HCT116 (cell line): ENCODE results near the gene SLC30A7. TPM values are rescaled to one million over a fixed set of nuclear protein-coding genes. Genes with fewer than 3 reads are reported as not detected.

Source experiments
- ATAC-seq: fragments of 200-7000 bp; cut with Tn5 transposase; 2 replicates; pipeline ENCODE4 v1.9.1; 2020; ENCODE audit warnings: mild to moderate bottlenecking, moderate library complexity
- Bru-seq: library from RNA; stranded (reverse); fragments of 400-500 nt; gene quantifications from one replicate; lab custom pipeline; 2021; lab: Mats Ljungman, UMichigan
- BruChase-seq, 2 experiments: library from RNA; stranded (reverse); fragments of 400-500 nt; gene quantifications; one replicate each; lab custom pipeline; 2021; lab: Mats Ljungman, UMichigan
- BruUV-seq: library from RNA; stranded (reverse); fragments of 400-500 nt; replicated peaks from 2 replicates; lab custom pipeline; 2021; lab: Mats Ljungman, UMichigan
- CTCF ChIA-PET: fragments of 300-600 bp; sonication (Branson Sonifier 250); formaldehyde crosslinking; loops from one replicate; lab custom pipeline; 2021; ENCODE audit warnings: antibody characterized with exemption; lab: Charles Lee
- POLR2A ChIA-PET: fragments of 300-600, 350-600 bp; sonication (Branson Sonifier 250); formaldehyde crosslinking; loops from one replicate; lab custom pipeline; 2021; ENCODE audit warnings: antibody characterized with exemption; lab: Charles Lee
- RAD21 ChIA-PET, 2 experiments: fragments of 300-600 bp; sonication (Branson Sonifier 250); formaldehyde crosslinking; loops; one replicate each; lab custom pipeline; 2023; ENCODE audit warnings: low total read pairs in 2 of 2; ENCODE audit not compliant: uncharacterized antibody in 2 of 2, unreplicated experiment in 2 of 2, low non-redundant PET in 1 of 2; lab: Charles Lee
- DNase-seq: peaks from one replicate; pipeline ENCODE4 v3.0.0-alpha.2; 2010; ENCODE audit warnings: low read depth, low spot score
- H2AFZ ChIP-seq: fragments of 200-600 bp; shearing (Covaris generic), sonication (generic); 2 replicates; pipeline ENCODE4 v1.6.1; 2017; ENCODE audit warnings: low read depth, mixed run types, mixed read lengths, antibody characterized with exemption, low read length; ENCODE audit not compliant: poor library complexity, severe bottlenecking
- H3K27ac ChIP-seq: 2 replicates; pipeline ENCODE4 v1.5.1; 2012; ENCODE audit warnings: low read depth, low read length
- H3K27me3 ChIP-seq: fragments of 200-600 bp; sonication (generic); 2 replicates; pipeline ENCODE4 v1.6.1; 2016; ENCODE audit warnings: mixed run types, low read length, mixed read lengths; ENCODE audit not compliant: insufficient read depth
- H3K36me3 ChIP-seq, 2 experiments: fragments of 200-500 bp in 1 of 2; fragments of 200-600 bp in 1 of 2; sonication (Bioruptor generic) in 1 of 2; sonication (generic) in 1 of 2; 2 replicates each; pipeline versions ENCODE4 v1.5.1 to v1.6.1; 2014 to 2016; ENCODE audit warnings: low read length in 2 of 2, inconsistent platforms in 1 of 2, mixed read lengths in 1 of 2, mixed run types in 1 of 2; ENCODE audit not compliant: insufficient read depth in 2 of 2, control insufficient read depth in 1 of 2
- H3K4me1 ChIP-seq, 2 experiments: fragments of 200-600 bp in 1 of 2; sonication (generic) in 1 of 2; 2 replicates each; pipeline versions ENCODE4 v1.5.1 to v1.6.1; 2012 to 2017; ENCODE audit warnings: low read length in 2 of 2, inconsistent platforms in 1 of 2, mild to moderate bottlenecking in 1 of 2, mixed read lengths in 1 of 2, mixed run types in 1 of 2, moderate library complexity in 1 of 2; ENCODE audit not compliant: insufficient read depth in 2 of 2, control insufficient read depth in 1 of 2
- H3K4me2 ChIP-seq: fragments of 200-600 bp; sonication (generic); 2 replicates; pipeline ENCODE4 v1.6.1; 2017; ENCODE audit warnings: mixed run types, low read length, mixed read lengths
- H3K4me3 ChIP-seq, 2 experiments: fragments of 200-600 bp in 1 of 2; sonication (generic) in 1 of 2; replicated peaks in 1 of 2; 2 replicates each; pipeline ENCODE4 v1.5.1; 2011 to 2016; ENCODE audit warnings: low read length in 2 of 2, control low read depth in 1 of 2, low read depth in 1 of 2, mild to moderate bottlenecking in 1 of 2, mixed read lengths in 1 of 2, mixed run types in 1 of 2
- H3K79me2 ChIP-seq: fragments of 200-600 bp; sonication (generic); 2 replicates; pipeline ENCODE4 v1.6.1; 2017; ENCODE audit warnings: mild to moderate bottlenecking, mixed run types, low read length, moderate library complexity, mixed read lengths; ENCODE audit not compliant: insufficient read depth
- H3K9ac ChIP-seq: fragments of 200-600 bp; sonication (generic); 2 replicates; pipeline ENCODE4 v1.6.1; 2016; ENCODE audit warnings: low read length, mixed read lengths
- H3K9me2 ChIP-seq: fragments of 200-600 bp; sonication (generic), shearing (Covaris generic); 2 replicates; pipeline ENCODE4 v1.6.1; 2017; ENCODE audit warnings: mixed run types, mild to moderate bottlenecking, moderate library complexity; ENCODE audit not compliant: insufficient read depth
- H3K9me3 ChIP-seq, 2 experiments: fragments of 200-500 bp in 1 of 2; fragments of 200-600 bp in 1 of 2; sonication (Bioruptor generic) in 1 of 2; sonication (generic) in 1 of 2; 2 replicates each; pipeline ENCODE4 v1.6.1; 2014 to 2017; ENCODE audit warnings: low read length in 2 of 2, mixed read lengths in 2 of 2, inconsistent platforms in 1 of 2, low read depth in 1 of 2, mild to moderate bottlenecking in 1 of 2, mixed run types in 1 of 2, moderate library complexity in 1 of 2; ENCODE audit not compliant: control insufficient read depth in 1 of 2, insufficient read depth in 1 of 2
- H4K20me1 ChIP-seq: fragments of 200-600 bp; sonication (generic), shearing (Covaris generic); 2 replicates; pipeline ENCODE4 v1.6.1; 2017; ENCODE audit warnings: mixed run types, mild to moderate bottlenecking, moderate library complexity; ENCODE audit not compliant: insufficient read depth
- CTCF ChIP-seq, 3 experiments: fragments of 200-600 bp in 1 of 3; sonication (generic) in 1 of 3; IDR thresholded peaks in 2 of 3; conservative IDR thresholded peaks in 1 of 3; 2 replicates each; pipeline ENCODE4 v1.5.1; 2012 to 2017; ENCODE audit warnings: low read depth in 2 of 3, low read length in 2 of 3, antibody characterized with exemption in 1 of 3, borderline replicate concordance in 1 of 3, control low read depth in 1 of 3, mild to moderate bottlenecking in 1 of 3, mixed read lengths in 1 of 3, mixed run types in 1 of 3, moderate library complexity in 1 of 3; ENCODE audit not compliant: insufficient read depth in 1 of 3
- EGR1 ChIP-seq: IDR thresholded peaks from 2 replicates; pipeline ENCODE4 v1.6.1; 2012; ENCODE audit warnings: low read depth
- ELF1 ChIP-seq: IDR thresholded peaks from 2 replicates; pipeline ENCODE4 v1.6.1; 2012; ENCODE audit warnings: low read depth, borderline replicate concordance
- EZH2 ChIP-seq: fragments of 200-600 bp; sonication (generic); IDR thresholded peaks from 2 replicates; pipeline ENCODE4 v1.6.1; 2017; ENCODE audit warnings: antibody characterized with exemption, mixed run types
- EZH2phosphoT487 ChIP-seq: fragments of 200-600 bp; IDR thresholded peaks from 2 replicates; pipeline ENCODE4 v1.6.1; 2018; ENCODE audit warnings: antibody characterized with exemption, borderline replicate concordance
- JUND ChIP-seq: IDR thresholded peaks from 2 replicates; pipeline ENCODE4 v1.6.1; 2012
- POLR2A ChIP-seq: IDR thresholded peaks from 2 replicates; pipeline ENCODE4 v1.7.0; 2011; ENCODE audit warnings: borderline replicate concordance; ENCODE audit not compliant: insufficient read depth, insufficient read length; ENCODE audit errors: extremely low read depth
- POLR2AphosphoS5 ChIP-seq: IDR thresholded peaks from 2 replicates; pipeline ENCODE4 v1.6.1; 2011; ENCODE audit warnings: mild to moderate bottlenecking, low read depth, low read length, moderate library complexity
- SIN3A ChIP-seq: IDR thresholded peaks from 2 replicates; pipeline ENCODE4 v1.6.1; 2012; ENCODE audit warnings: low read depth
- SP1 ChIP-seq: IDR thresholded peaks from 2 replicates; pipeline ENCODE4 v1.6.1; 2012; ENCODE audit warnings: low read depth
- SRF ChIP-seq: IDR thresholded peaks from 2 replicates; pipeline ENCODE4 v1.6.1; 2012; ENCODE audit warnings: low read depth
- TCF7L2 ChIP-seq: IDR thresholded peaks from 2 replicates; pipeline ENCODE4 v1.7.0; 2011; ENCODE audit warnings: borderline replicate concordance, inconsistent platforms; ENCODE audit not compliant: insufficient read depth, insufficient read length; ENCODE audit errors: extremely low read depth
- YY1 ChIP-seq: IDR thresholded peaks from 2 replicates; pipeline ENCODE4 v1.6.1; 2011; ENCODE audit warnings: low read length, low read depth, moderate library complexity, mild to moderate bottlenecking; ENCODE audit not compliant: insufficient replicate concordance; ENCODE audit errors: extremely low read depth
- intact Hi-C: fragments of 100-400 bp; cut with micrococcal nuclease; formaldehyde crosslinking; loops from 2 replicates; pipeline ENCODE4 v1.10.0; 2022
- long read RNA-seq: library from polyadenylated mRNA; unstranded; transcript quantifications from one replicate; pipeline ENCODE4 v2.0.0, GENCODE V29; 2021; ENCODE audit not compliant: unreplicated experiment
- polyA plus RNA-seq: library from polyadenylated mRNA; unstranded; fragments of >200 nt; gene quantifications from 2 replicates; pipeline ENCODE4 v1.2.1, GENCODE V29; 2012; ENCODE audit warnings: missing spikeins
- total RNA-seq: library from RNA; stranded (reverse); gene quantifications from one replicate; pipeline ENCODE4 v1.2.1, GENCODE V29; 2021; ENCODE audit not compliant: unreplicated experiment
- TF ChIP-seq, protein P1 (sequence below): IDR thresholded peaks from 2 replicates; pipeline ENCODE4 v1.6.1; 2012
- TF ChIP-seq, protein P2 (sequence below): IDR thresholded peaks from 2 replicates; pipeline ENCODE4 v1.6.1; 2012; ENCODE audit warnings: low read depth
- TF ChIP-seq, protein P3 (sequence below): IDR thresholded peaks from 2 replicates; pipeline ENCODE4 v1.6.1; 2012

The SLC30A7 gene, protein sequence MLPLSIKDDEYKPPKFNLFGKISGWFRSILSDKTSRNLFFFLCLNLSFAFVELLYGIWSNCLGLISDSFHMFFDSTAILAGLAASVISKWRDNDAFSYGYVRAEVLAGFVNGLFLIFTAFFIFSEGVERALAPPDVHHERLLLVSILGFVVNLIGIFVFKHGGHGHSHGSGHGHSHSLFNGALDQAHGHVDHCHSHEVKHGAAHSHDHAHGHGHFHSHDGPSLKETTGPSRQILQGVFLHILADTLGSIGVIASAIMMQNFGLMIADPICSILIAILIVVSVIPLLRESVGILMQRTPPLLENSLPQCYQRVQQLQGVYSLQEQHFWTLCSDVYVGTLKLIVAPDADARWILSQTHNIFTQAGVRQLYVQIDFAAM
- total RNA-seq (23.3 TPM), Bru-seq, nascent RNA (percentile 86 among the genes with signal in this experiment), BruChase-seq, experiment 1, labeled RNA remaining after a 6-hour chase (percentile 88 among the genes with signal in this experiment), BruChase-seq, experiment 2, labeled RNA remaining after a 2-hour chase (percentile 85 among the genes with signal in this experiment)
- polyA plus RNA-seq = 3.6 and 4.2 TPM in 2 replicates
- long read RNA-seq, full-length matches to known transcripts = 29 of 61 reads
- long read RNA-seq, partial matches to known transcripts = 12 of 61 reads
- long read RNA-seq, other reads (novel, unspliced or antisense) = 20 of 61 reads

- peak within 1 kb of the TSS; percentile 89 for H3K9ac ChIP-seq
- H3K4me3 ChIP-seq = peak within 1 kb of the TSS; percentile 89 to 95
- H3K27ac ChIP-seq = peak within 1 kb of the TSS; percentile 93
- H3K36me3 ChIP-seq = peaks cover 5 to 9% of the 10 kb centered on the region in 2 experiments; a peak in 3 of 4 replicates
- RAD21 ChIA-PET = no interaction called here
- peaks cover 62% of the 10 kb centered on the region for H3K79me2 ChIP-seq
- intact Hi-C loops = no loop called here
- H3K4me2 ChIP-seq = peak within 1 kb of the TSS; percentile 82
- DNase-seq = peak; percentile 68
- ATAC-seq = peak; percentile 87
- no peaks in the 10 kb centered on the region for H3K27me3 ChIP-seq
- no peaks in the 10 kb centered on the region for H3K9me3 ChIP-seq
- TSS peak; percentile 50 for BruUV-seq
- CTCF ChIA-PET = interaction anchor here (0.9 to 1.8 kb wide), 3 partner anchors 27 to 393 kb away, joined by 3 to 8 read pairs (median 7); no protein-coding TSS in a partner anchor
- no peaks in the 10 kb centered on the region for H4K20me1 ChIP-seq
- peaks cover 10 to 11% of the 10 kb centered on the region in 2 experiments for H3K4me1 ChIP-seq
- H3K9me2 ChIP-seq = no peaks in the 10 kb centered on the region
- POLR2A ChIA-PET = interaction anchor here (0.7 to 1.8 kb wide), 2 partner anchors 10 to 357 kb away, joined by 3 to 8 read pairs; no protein-coding TSS in a partner anchor
- H2AFZ ChIP-seq = peak within 1 kb of the TSS; percentile 18
- TF ChIP-seq YY1 = no peak
- TF ChIP-seq SP1 = peak; percentile 40
- no peak for TF ChIP-seq EZH2
- no peak for TF ChIP-seq TCF7L2
- TF ChIP-seq POLR2A = no peak
- TF ChIP-seq SRF = no peak
- TF ChIP-seq EGR1 = peak; percentile 85
- TF ChIP-seq CTCF (IDR thresholded peaks at IDR 0.05 in 2 of 3, conservative IDR thresholded peaks at IDR 0.05 in 1 of 3; ENCODE audit: borderline replicate concordance in 1 of 3, insufficient read depth in 1 of 3, low read depth in 2 of 3, low read length in 2 of 3) = 0 out of 6 replicates have a peak, but pooled peaks of 1 of the 3 experiments have one; percentile 0
- peak; percentile 87 for TF ChIP-seq POLR2AphosphoS5
- peak; percentile 77 for TF ChIP-seq SIN3A
- no peak; the same call in 1 of the 2 replicates for TF ChIP-seq JUND
- TF ChIP-seq, protein P1, sequence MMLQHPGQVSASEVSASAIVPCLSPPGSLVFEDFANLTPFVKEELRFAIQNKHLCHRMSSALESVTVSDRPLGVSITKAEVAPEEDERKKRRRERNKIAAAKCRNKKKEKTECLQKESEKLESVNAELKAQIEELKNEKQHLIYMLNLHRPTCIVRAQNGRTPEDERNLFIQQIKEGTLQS = no peak
- TF ChIP-seq, protein P2, sequence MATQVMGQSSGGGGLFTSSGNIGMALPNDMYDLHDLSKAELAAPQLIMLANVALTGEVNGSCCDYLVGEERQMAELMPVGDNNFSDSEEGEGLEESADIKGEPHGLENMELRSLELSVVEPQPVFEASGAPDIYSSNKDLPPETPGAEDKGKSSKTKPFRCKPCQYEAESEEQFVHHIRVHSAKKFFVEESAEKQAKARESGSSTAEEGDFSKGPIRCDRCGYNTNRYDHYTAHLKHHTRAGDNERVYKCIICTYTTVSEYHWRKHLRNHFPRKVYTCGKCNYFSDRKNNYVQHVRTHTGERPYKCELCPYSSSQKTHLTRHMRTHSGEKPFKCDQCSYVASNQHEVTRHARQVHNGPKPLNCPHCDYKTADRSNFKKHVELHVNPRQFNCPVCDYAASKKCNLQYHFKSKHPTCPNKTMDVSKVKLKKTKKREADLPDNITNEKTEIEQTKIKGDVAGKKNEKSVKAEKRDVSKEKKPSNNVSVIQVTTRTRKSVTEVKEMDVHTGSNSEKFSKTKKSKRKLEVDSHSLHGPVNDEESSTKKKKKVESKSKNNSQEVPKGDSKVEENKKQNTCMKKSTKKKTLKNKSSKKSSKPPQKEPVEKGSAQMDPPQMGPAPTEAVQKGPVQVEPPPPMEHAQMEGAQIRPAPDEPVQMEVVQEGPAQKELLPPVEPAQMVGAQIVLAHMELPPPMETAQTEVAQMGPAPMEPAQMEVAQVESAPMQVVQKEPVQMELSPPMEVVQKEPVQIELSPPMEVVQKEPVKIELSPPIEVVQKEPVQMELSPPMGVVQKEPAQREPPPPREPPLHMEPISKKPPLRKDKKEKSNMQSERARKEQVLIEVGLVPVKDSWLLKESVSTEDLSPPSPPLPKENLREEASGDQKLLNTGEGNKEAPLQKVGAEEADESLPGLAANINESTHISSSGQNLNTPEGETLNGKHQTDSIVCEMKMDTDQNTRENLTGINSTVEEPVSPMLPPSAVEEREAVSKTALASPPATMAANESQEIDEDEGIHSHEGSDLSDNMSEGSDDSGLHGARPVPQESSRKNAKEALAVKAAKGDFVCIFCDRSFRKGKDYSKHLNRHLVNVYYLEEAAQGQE = no peak
- no peak for TF ChIP-seq EZH2phosphoT487
- peak; percentile 63 for TF ChIP-seq ELF1
- TF ChIP-seq, protein P3, sequence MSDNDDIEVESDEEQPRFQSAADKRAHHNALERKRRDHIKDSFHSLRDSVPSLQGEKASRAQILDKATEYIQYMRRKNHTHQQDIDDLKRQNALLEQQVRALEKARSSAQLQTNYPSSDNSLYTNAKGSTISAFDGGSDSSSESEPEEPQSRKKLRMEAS = peak; percentile 75
These were observed at the start of gene SLC30A7 for GRCh38 chr1:100895540-100896480. Gene SLC30A7, plus strand, starts transcription at chr1:100896090. Its CDS starts 173 bp downstream, at chr1:100896263.
